H1 (cell line): Measurements from ENCODE around the gene PCDHB6. TPM values are rescaled to one million over a fixed set of nuclear protein-coding genes. Genes with fewer than 3 reads are reported as not detected.

ENCODE experiments used
- E2F6 ChIP-seq: IDR thresholded peaks from 2 replicates; pipeline ENCODE4 v1.6.1; 2012; ENCODE audit warnings: inconsistent platforms
- GTF2F1 ChIP-seq: IDR thresholded peaks from 2 replicates; pipeline ENCODE4 v1.6.1; 2012; ENCODE audit warnings: low read depth, low read length, improper control_type of control experiment, borderline replicate concordance
- HDAC2 ChIP-seq, 2 experiments: fragments of 300-600 bp in 1 of 2; sonication (generic) in 1 of 2; IDR thresholded peaks; 2 replicates each; pipeline ENCODE4 v1.6.1; 2011 to 2012; ENCODE audit warnings: low read depth in 2 of 2, low read length in 2 of 2, mild to moderate bottlenecking in 2 of 2, moderate library complexity in 2 of 2, borderline replicate concordance in 1 of 2, inconsistent platforms in 1 of 2
- NRF1 ChIP-seq: IDR thresholded peaks from 2 replicates; pipeline ENCODE4 v1.6.1; 2011; ENCODE audit warnings: mild to moderate bottlenecking, low read depth, low read length, improper control_type of control experiment
- SP1 ChIP-seq: IDR thresholded peaks from 2 replicates; pipeline ENCODE4 v1.6.1; 2011; ENCODE audit warnings: low read depth, low read length
- TAF1 ChIP-seq: IDR thresholded peaks from 2 replicates; pipeline ENCODE4 v1.6.1; 2011; ENCODE audit warnings: mild to moderate bottlenecking, low read depth, low read length
- YY1 ChIP-seq: IDR thresholded peaks from 2 replicates; pipeline ENCODE4 v1.6.1; 2011; ENCODE audit warnings: low read depth, mild to moderate bottlenecking, low read length
- polyA plus RNA-seq, 7 experiments: library from polyadenylated mRNA; depleted of rRNA in 3 of 7; stranded (reverse) in 5 of 7; unstranded in 2 of 7; fragments of >200 nt in 5 of 7; fragments of 200-250 nt in 2 of 7; gene quantifications; 1 replicate in 5 of 7; 2 replicates in 1 of 7; 4 replicates in 1 of 7; pipeline versions ENCODE4 v1.2.1 to v1.2.3, GENCODE V29; 2011 to 2013; ENCODE audit warnings: missing spikeins in 2 of 7, mixed read lengths in 2 of 7
- total RNA-seq: library from RNA; stranded (reverse); fragmentation: NEBNext Ultra II Directional; extraction: Animal tissue kit (Norgen Biotek cat#: 25700); gene quantifications from 2 replicates; pipeline ENCODE4 v1.2.1, GENCODE V29; 2021
- TF ChIP-seq, protein P1 (sequence below), 3 experiments: IDR thresholded peaks; 1 replicate in 2 of 3; 2 replicates in 1 of 3; pipeline versions ENCODE4 v1.5.1 to v1.6.1; 2011; ENCODE audit warnings: low read length in 3 of 3, mild to moderate bottlenecking in 3 of 3, inconsistent platforms in 2 of 3, low read depth in 1 of 3, moderate library complexity in 1 of 3; ENCODE audit not compliant: insufficient read depth in 1 of 3; ENCODE audit errors: control extremely low read depth in 1 of 3

The PCDHB6 gene
- total and polyA plus RNA-seq, 2 of the 8 experiments (the other 6 are each of a cell fraction or from before 2014, with no cell fraction given) = 0.28 to 0.29 TPM

DNA sequence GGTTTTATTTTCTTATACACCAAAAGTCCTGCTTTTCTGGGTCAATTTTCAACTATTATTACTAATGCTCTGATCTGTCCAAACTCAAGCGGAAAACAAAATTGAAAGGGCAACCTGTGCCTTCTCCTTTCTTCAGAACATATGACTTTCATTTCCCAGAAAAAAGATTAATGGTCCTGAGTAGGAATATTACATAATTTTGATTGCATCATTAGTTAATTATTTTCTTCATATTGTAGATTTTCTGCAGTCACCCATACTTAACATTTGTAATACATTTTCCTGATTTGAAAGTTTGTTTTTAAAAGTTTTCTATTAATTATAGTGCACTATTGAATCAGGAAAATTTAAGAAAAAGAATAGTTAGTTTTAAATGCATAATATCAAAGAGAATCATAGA, 26.1 kb downstream of the PCDHB6 start (continued):
- TF ChIP-seq, protein P1, sequence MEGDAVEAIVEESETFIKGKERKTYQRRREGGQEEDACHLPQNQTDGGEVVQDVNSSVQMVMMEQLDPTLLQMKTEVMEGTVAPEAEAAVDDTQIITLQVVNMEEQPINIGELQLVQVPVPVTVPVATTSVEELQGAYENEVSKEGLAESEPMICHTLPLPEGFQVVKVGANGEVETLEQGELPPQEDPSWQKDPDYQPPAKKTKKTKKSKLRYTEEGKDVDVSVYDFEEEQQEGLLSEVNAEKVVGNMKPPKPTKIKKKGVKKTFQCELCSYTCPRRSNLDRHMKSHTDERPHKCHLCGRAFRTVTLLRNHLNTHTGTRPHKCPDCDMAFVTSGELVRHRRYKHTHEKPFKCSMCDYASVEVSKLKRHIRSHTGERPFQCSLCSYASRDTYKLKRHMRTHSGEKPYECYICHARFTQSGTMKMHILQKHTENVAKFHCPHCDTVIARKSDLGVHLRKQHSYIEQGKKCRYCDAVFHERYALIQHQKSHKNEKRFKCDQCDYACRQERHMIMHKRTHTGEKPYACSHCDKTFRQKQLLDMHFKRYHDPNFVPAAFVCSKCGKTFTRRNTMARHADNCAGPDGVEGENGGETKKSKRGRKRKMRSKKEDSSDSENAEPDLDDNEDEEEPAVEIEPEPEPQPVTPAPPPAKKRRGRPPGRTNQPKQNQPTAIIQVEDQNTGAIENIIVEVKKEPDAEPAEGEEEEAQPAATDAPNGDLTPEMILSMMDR (IDR thresholded peaks at IDR 0.05; ENCODE audit: control extremely low read depth in 1 of 3, insufficient read depth in 1 of 3, low read depth in 1 of 3, low read length in 3 of 3) = no peak
- TF ChIP-seq GTF2F1 = no peak
- no peak for TF ChIP-seq TAF1
- TF ChIP-seq NRF1 = no peak
- no peak for TF ChIP-seq YY1
- no peak for TF ChIP-seq E2F6
- no peak for TF ChIP-seq SP1
- TF ChIP-seq HDAC2 (IDR thresholded peaks at IDR 0.05; ENCODE audit: borderline replicate concordance in 1 of 2, low read depth in 2 of 2, low read length in 2 of 2) = no peak
- TF ChIP-seq, all 59 proteins: peak for 0
